Testis (tissue), 2 donors: ENCODE measurements around the gene CARD9.

Source experiments
- POLR2A ChIP-seq: fragments of 450-650 bp; IDR thresholded peaks from one replicate; pipeline ENCODE4 v1.6.1; 2017; ENCODE audit warnings: antibody characterized with exemption, mild to moderate bottlenecking, moderate library complexity
- TF ChIP-seq, protein P1 (sequence below), 3 experiments: fragments of 450-650 bp in 2 of 3; fragments of 200-600 bp in 1 of 3; sonication (generic) in 1 of 3; IDR thresholded peaks; one replicate each; pipeline ENCODE4 v1.5.1; 2016 to 2019; ENCODE audit warnings: antibody characterized with exemption in 3 of 3, mild to moderate bottlenecking in 2 of 3, moderate library complexity in 1 of 3

DNA sequence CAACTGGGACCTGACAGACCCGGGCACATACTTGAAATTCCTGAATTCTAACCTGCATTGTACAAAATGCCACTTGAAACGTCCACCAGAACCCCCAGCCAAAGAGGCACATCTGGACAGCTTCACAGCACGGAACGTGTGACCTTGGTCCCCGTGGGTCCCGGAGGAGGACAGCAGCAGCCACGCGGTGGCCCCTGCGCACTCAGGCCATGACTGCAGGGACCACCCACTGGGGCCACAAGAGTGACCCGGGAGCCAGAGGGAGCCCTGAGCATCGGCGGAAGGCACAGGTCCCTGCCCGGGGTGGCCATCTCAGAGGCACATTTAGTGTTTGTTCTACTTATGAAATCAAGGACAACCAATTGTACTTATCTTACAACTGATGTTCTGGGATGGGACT is 28.6 kb upstream of the CARD9 start:
- TF ChIP-seq, protein P1, sequence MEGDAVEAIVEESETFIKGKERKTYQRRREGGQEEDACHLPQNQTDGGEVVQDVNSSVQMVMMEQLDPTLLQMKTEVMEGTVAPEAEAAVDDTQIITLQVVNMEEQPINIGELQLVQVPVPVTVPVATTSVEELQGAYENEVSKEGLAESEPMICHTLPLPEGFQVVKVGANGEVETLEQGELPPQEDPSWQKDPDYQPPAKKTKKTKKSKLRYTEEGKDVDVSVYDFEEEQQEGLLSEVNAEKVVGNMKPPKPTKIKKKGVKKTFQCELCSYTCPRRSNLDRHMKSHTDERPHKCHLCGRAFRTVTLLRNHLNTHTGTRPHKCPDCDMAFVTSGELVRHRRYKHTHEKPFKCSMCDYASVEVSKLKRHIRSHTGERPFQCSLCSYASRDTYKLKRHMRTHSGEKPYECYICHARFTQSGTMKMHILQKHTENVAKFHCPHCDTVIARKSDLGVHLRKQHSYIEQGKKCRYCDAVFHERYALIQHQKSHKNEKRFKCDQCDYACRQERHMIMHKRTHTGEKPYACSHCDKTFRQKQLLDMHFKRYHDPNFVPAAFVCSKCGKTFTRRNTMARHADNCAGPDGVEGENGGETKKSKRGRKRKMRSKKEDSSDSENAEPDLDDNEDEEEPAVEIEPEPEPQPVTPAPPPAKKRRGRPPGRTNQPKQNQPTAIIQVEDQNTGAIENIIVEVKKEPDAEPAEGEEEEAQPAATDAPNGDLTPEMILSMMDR (IDR thresholded peaks at IDR 0.05): no peak
- TF ChIP-seq POLR2A: no peak
